Stimulated activated CD8-positive, alpha-beta memory T cell treated with anti-CD3 and anti-CD28 coated beads, Interleukin-12 subunit alpha, Interleukin-12 subunit beta, amount 100 ng/mL, for 24 hours (primary cell): Measurements from ENCODE around the gene TCF4.

Source experiments
- DNase-seq: peaks from one replicate; pipeline ENCODE4 v3.0.0-alpha.2; 2020; ENCODE audit errors: extremely low read depth

TCF4 gene

GRCh38 chr18:55504808-55505207 is 83.2 kb downstream of the TCF4 start:
- DNase-seq, result no peak

- DNase-seq, result no peak
Observed at GRCh38 chr18:55503167-55503820, 84.7 kb downstream of the TCF4 start.

GRCh38 chr18:55501982-55502710 is 85.8 kb downstream of the TCF4 start:
- DNase-seq, result no peak

- DNase-seq, result no peak
Observed at GRCh38 chr18:55501579-55501978, 86.4 kb downstream of the TCF4 start.

GRCh38 chr18:55500316-55501086 is 87.5 kb downstream of the TCF4 start:
- DNase-seq, result no peak

- DNase-seq, result no peak
Observed at GRCh38 chr18:55499526-55499925, 88.5 kb downstream of the TCF4 start.

GRCh38 chr18:55497825-55498403 is 90.1 kb downstream of the TCF4 start:
- DNase-seq, result no peak

GRCh38 chr18:55494899-55495298 is 93.1 kb downstream of the TCF4 start:
- no peak for DNase-seq

- no peak for DNase-seq
Observed at GRCh38 chr18:55494441-55494840, 93.6 kb downstream of the TCF4 start.

GRCh38 chr18:55491616-55492015 is 96.4 kb downstream of the TCF4 start:
- no peak for DNase-seq

- no peak for DNase-seq
Observed at GRCh38 chr18:55489034-55489986, 98.7 kb downstream of the TCF4 start.

GRCh38 chr18:55488473-55488872 is 99.5 kb downstream of the TCF4 start:
- no peak for DNase-seq

- DNase-seq, result no peak
Observed at GRCh38 chr18:55487997-55488396, 100.0 kb downstream of the TCF4 start.

GRCh38 chr18:55486936-55487335 is 101.1 kb downstream of the TCF4 start:
- DNase-seq, result no peak

- no peak for DNase-seq
Observed at GRCh38 chr18:55485666-55486065, 102.3 kb downstream of the TCF4 start.

GRCh38 chr18:55484773-55485172 is 103.2 kb downstream of the TCF4 start:
- DNase-seq, result no peak

GRCh38 chr18:55483266-55483871 is 104.6 kb downstream of the TCF4 start:
- no peak for DNase-seq

- no peak for DNase-seq
Observed at GRCh38 chr18:55479656-55480420, 108.2 kb downstream of the TCF4 start.

- no peak for DNase-seq
Observed at GRCh38 chr18:55477860-55478581, 110.0 kb downstream of the TCF4 start.
